Endothelial cell of umbilical vein (primary cell): ENCODE results near the gene GRK4. TPM values are rescaled to one million over a fixed set of nuclear protein-coding genes. Genes with fewer than 3 reads are reported as not detected.

Experiments
- BruUV-seq: library from RNA; stranded (reverse); fragments of 400-500 nt; replicated peaks from 2 replicates; lab custom pipeline; 2021; lab: Mats Ljungman, UMichigan
- CTCF ChIA-PET: fragments of 300-600, 350-600 bp; sonication (Branson Sonifier 250); formaldehyde crosslinking; loops from one replicate; lab custom pipeline; 2021; ENCODE audit warnings: antibody characterized with exemption, inconsistent platforms; lab: Charles Lee
- POLR2A ChIA-PET: fragments of 300-600, 350-600 bp; sonication (Branson Sonifier 250); formaldehyde crosslinking; loops from one replicate; lab custom pipeline; 2021; ENCODE audit warnings: antibody characterized with exemption, inconsistent platforms; lab: Charles Lee
- DNase-seq: peaks from one replicate; pipeline ENCODE4 v3.0.0-alpha.2; 2011; ENCODE audit warnings: low read depth, low spot score
- FAIRE-seq: peaks from 2 replicates; lab custom pipeline; 2011; peaks lifted over from hg19 to GRCh38; lab: Jason Lieb, UNC
- H2AFZ ChIP-seq: 2 replicates; pipeline ENCODE4 v1.6.0; 2012; ENCODE audit warnings: low read depth, low read length, control low read depth, inconsistent platforms
- H3K27ac ChIP-seq: 2 replicates; pipeline ENCODE4 v1.5.1; 2011; ENCODE audit warnings: low read depth, mild to moderate bottlenecking, control low read depth, low read length, moderate library complexity; ENCODE audit not compliant: insufficient read depth
- H3K27me3 ChIP-seq, 2 experiments: 2 replicates each; pipeline versions ENCODE4 v1.6.0 to v1.6.1; 2011; ENCODE audit warnings: low read length in 2 of 2, mixed read lengths in 1 of 2; ENCODE audit not compliant: control insufficient read depth in 2 of 2, insufficient read depth in 2 of 2
- H3K36me3 ChIP-seq, 2 experiments: 2 replicates in 1 of 2; 3 replicates in 1 of 2; pipeline ENCODE4 v1.5.1; 2011; ENCODE audit warnings: low read length in 2 of 2, mild to moderate bottlenecking in 1 of 2, moderate library complexity in 1 of 2; ENCODE audit not compliant: control insufficient read depth in 2 of 2, insufficient read depth in 2 of 2; ENCODE audit errors: extremely low read depth in 1 of 2
- H3K4me1 ChIP-seq: 3 replicates; pipeline ENCODE4 v1.5.1; 2011; ENCODE audit warnings: mild to moderate bottlenecking, low read length; ENCODE audit not compliant: control insufficient read depth, insufficient read depth; ENCODE audit errors: extremely low read depth
- H3K4me2 ChIP-seq: 2 replicates; pipeline ENCODE4 v1.6.1; 2011; ENCODE audit warnings: low read length, control low read depth, mixed read lengths; ENCODE audit not compliant: insufficient read depth
- H3K4me3 ChIP-seq, 3 experiments: fragments of 200-600 bp in 1 of 3; sonication (generic), shearing (Covaris generic) in 1 of 3; replicated peaks in 1 of 3; 2 replicates each; pipeline ENCODE4 v1.5.1; 2011 to 2016; ENCODE audit warnings: control low read depth in 3 of 3, low read length in 3 of 3, mild to moderate bottlenecking in 2 of 3, inconsistent platforms in 1 of 3, low read depth in 1 of 3, moderate library complexity in 1 of 3; ENCODE audit not compliant: insufficient read depth in 1 of 3
- H3K79me2 ChIP-seq: 2 replicates; pipeline ENCODE4 v1.6.0; 2012; ENCODE audit warnings: low read length, inconsistent platforms; ENCODE audit not compliant: control insufficient read depth, insufficient read depth
- H3K9ac ChIP-seq: replicated peaks from 2 replicates; pipeline ENCODE3; 2011; ENCODE audit warnings: low read length, control low read depth; ENCODE audit not compliant: insufficient read depth; ENCODE audit errors: extremely low read depth
- H3K9me1 ChIP-seq: replicated peaks from 3 replicates; pipeline ENCODE4 v1.6.0; 2011; ENCODE audit warnings: mild to moderate bottlenecking, low read length; ENCODE audit not compliant: control insufficient read depth, insufficient read depth; ENCODE audit errors: extremely low read depth
- H3K9me3 ChIP-seq: replicated peaks from 2 replicates; pipeline ENCODE4 v1.5.1; 2012; ENCODE audit warnings: low read length, inconsistent platforms; ENCODE audit not compliant: control insufficient read depth, insufficient read depth
- H4K20me1 ChIP-seq: replicated peaks from 2 replicates; pipeline ENCODE3; 2011; ENCODE audit warnings: mild to moderate bottlenecking, low read length; ENCODE audit not compliant: control insufficient read depth, insufficient read depth; ENCODE audit errors: extremely low read depth
- EZH2 ChIP-seq: IDR thresholded peaks from 2 replicates; pipeline ENCODE4 v1.6.1; 2012; ENCODE audit warnings: borderline replicate concordance, low read depth, mild to moderate bottlenecking, moderate library complexity, low read length, inconsistent platforms; ENCODE audit not compliant: severe bottlenecking
- FOS ChIP-seq: IDR thresholded peaks from 2 replicates; pipeline ENCODE4 v1.6.1; 2011; ENCODE audit warnings: mild to moderate bottlenecking, low read length, moderate library complexity, borderline replicate concordance; ENCODE audit not compliant: insufficient read depth
- GATA2 ChIP-seq: IDR thresholded peaks from 2 replicates; pipeline ENCODE4 v1.7.0; 2011; ENCODE audit warnings: low read depth, mild to moderate bottlenecking, moderate library complexity, mixed read lengths, low read length; ENCODE audit not compliant: insufficient read length, insufficient read depth
- JUN ChIP-seq: IDR thresholded peaks from 2 replicates; pipeline ENCODE4 v1.6.1; 2011; ENCODE audit warnings: borderline replicate concordance, low read depth; ENCODE audit not compliant: insufficient read length, insufficient read depth
- MYC ChIP-seq: IDR thresholded peaks from one replicate; pipeline ENCODE4 v1.6.1; 2011; ENCODE audit warnings: mild to moderate bottlenecking, low read depth, low read length
- POLR2A ChIP-seq: IDR thresholded peaks from 2 replicates; pipeline ENCODE4 v1.6.1; 2012; ENCODE audit warnings: low read depth, mild to moderate bottlenecking, control low read depth, low read length
- POLR2AphosphoS5 ChIP-seq: IDR thresholded peaks from 2 replicates; pipeline ENCODE4 v1.6.1; 2012; ENCODE audit warnings: low read depth, mild to moderate bottlenecking, control low read depth, low read length, moderate library complexity; ENCODE audit not compliant: insufficient read depth
- dilution Hi-C: fragments of 300-500 bp; cut with MboI; formaldehyde crosslinking; loops from one replicate; pipeline ENCODE4 v1.15.0; 2019; ENCODE audit warnings: low sequenced_read_pairs; ENCODE audit not compliant: extremely low pct_ligation_motif_present
- intact Hi-C: fragments of 100-400 bp; cut with micrococcal nuclease; formaldehyde crosslinking; loops from one replicate; pipeline ENCODE4 v1.10.0; 2022
- polyA plus RNA-seq, 4 experiments: library from polyadenylated mRNA; depleted of rRNA in 3 of 4; stranded (reverse) in 3 of 4; unstranded in 1 of 4; fragments of >200 nt; gene quantifications; 2 replicates each; pipeline versions ENCODE4 v1.2.1 to v1.2.3, GENCODE V29; 2011 to 2012; ENCODE audit warnings: missing spikeins in 1 of 4
- total RNA-seq: library from RNA; stranded (reverse); gene quantifications from 2 replicates; pipeline ENCODE4 v1.2.3, GENCODE V29; 2021
- TF ChIP-seq, protein P1 (sequence below): IDR thresholded peaks from 2 replicates; pipeline ENCODE4 v1.6.1; 2011; ENCODE audit not compliant: insufficient read depth, insufficient read length
- TF ChIP-seq, protein P2 (sequence below), 2 donors: IDR thresholded peaks; 1 replicate in 1 of 2; 2 replicates in 1 of 2; pipeline ENCODE4 v1.5.1; 2011; ENCODE audit warnings: low read length in 2 of 2, mild to moderate bottlenecking in 2 of 2, moderate library complexity in 2 of 2, control low read depth in 1 of 2, inconsistent platforms in 1 of 2, low read depth in 1 of 2; ENCODE audit not compliant: insufficient read depth in 1 of 2; ENCODE audit errors: extremely low read depth in 1 of 2

Gene GRK4
- total and polyA plus RNA-seq, 2 donors (not counting 3 experiments of a cell fraction or from before 2014, with no cell fraction given) = 3.1 to 6.3 TPM

DNA sequence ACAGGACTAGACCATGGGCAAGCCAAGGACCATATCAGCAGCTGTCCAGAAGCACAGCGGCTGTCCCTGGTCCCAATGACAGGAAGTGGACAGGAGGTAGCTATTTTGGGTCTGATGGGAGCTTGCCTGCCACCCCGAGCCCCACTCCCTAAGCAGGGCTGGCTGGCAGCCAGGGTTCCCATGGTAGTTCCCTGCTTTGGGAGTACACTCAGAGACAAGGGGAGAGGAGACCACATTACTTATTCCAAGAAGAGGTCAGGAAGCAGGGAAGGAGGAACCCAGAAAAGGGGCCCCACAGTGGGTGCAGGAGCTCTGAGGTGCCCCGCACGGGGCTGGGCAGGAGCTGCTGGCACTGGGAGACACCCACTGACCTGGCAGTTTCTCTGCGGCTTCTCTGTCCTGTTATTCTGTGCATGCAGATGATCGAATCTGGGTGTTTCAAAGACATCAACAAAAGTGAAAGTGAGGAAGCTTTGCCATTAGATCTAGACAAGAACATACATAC lies 74.6 kb downstream of the GRK4 start:
- DNase-seq (no peak), FAIRE-seq (no peak)
- Histone ChIP-seq H3K9ac (no peak overlapping the region), H3K36me3 (no peaks in the 10 kb centered on the region), H3K4me1 (peaks cover 7% of the 10 kb centered on the region), H2AFZ (no peak overlapping the region), H3K9me3 (no peaks in the 10 kb centered on the region), H4K20me1 (no peaks in the 10 kb centered on the region), H3K79me2 (no peaks in the 10 kb centered on the region), H3K9me1 (no peaks in the 10 kb centered on the region), H3K4me2 (no peak overlapping the region), H3K27ac (no peak overlapping the region), H3K27me3 (no peaks in the 10 kb centered on the region), H3K4me3 (no peak overlapping the region)
- BruUV-seq = no TSS peak
- ChIA-PET CTCF (interaction anchor here (0.6 to 2.1 kb wide), 6 partner anchors 9 to 74 kb away, joined by 3 to 35 read pairs (median 4); partner anchors contain the start of genes GRK4 and NOP14), POLR2A (no interaction called here)
- TF ChIP-seq, protein P1, sequence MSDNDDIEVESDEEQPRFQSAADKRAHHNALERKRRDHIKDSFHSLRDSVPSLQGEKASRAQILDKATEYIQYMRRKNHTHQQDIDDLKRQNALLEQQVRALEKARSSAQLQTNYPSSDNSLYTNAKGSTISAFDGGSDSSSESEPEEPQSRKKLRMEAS = no peak
- TF ChIP-seq EZH2 = no peak
- no peak for TF ChIP-seq JUN
- TF ChIP-seq MYC = no peak
- no peak for TF ChIP-seq POLR2AphosphoS5
- no peak for TF ChIP-seq GATA2
- no peak for TF ChIP-seq FOS
- TF ChIP-seq POLR2A = no peak
- TF ChIP-seq, protein P2, sequence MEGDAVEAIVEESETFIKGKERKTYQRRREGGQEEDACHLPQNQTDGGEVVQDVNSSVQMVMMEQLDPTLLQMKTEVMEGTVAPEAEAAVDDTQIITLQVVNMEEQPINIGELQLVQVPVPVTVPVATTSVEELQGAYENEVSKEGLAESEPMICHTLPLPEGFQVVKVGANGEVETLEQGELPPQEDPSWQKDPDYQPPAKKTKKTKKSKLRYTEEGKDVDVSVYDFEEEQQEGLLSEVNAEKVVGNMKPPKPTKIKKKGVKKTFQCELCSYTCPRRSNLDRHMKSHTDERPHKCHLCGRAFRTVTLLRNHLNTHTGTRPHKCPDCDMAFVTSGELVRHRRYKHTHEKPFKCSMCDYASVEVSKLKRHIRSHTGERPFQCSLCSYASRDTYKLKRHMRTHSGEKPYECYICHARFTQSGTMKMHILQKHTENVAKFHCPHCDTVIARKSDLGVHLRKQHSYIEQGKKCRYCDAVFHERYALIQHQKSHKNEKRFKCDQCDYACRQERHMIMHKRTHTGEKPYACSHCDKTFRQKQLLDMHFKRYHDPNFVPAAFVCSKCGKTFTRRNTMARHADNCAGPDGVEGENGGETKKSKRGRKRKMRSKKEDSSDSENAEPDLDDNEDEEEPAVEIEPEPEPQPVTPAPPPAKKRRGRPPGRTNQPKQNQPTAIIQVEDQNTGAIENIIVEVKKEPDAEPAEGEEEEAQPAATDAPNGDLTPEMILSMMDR (IDR thresholded peaks at IDR 0.05; ENCODE audit: extremely low read depth in 1 of 2, insufficient read depth in 1 of 2, low read depth in 1 of 2, low read length in 2 of 2) = no peak
- dilution Hi-C loops = no loop called here
- intact Hi-C loops = loop anchor here (1.0 to 5.0 kb wide), 3 partner anchors 59 to 274 kb away; partner anchors contain the start of genes GRK4 and NOP14
